ENCODE measurements around the gene TMCO4.
A peak's percentile ranks its signal among the peaks of the same experiment; 100 is the strongest.
"Not testable (repeated sequence)": the region's sequence is repeated elsewhere in the genome, so short reads cannot be mapped to it uniquely, and the experiment has no call there.

The TMCO4 gene

GRCh38 chr1:19651141-19651737, 148.5 kb downstream of the TMCO4 start:
- peak; percentile 42 for DNase-seq

DNA sequence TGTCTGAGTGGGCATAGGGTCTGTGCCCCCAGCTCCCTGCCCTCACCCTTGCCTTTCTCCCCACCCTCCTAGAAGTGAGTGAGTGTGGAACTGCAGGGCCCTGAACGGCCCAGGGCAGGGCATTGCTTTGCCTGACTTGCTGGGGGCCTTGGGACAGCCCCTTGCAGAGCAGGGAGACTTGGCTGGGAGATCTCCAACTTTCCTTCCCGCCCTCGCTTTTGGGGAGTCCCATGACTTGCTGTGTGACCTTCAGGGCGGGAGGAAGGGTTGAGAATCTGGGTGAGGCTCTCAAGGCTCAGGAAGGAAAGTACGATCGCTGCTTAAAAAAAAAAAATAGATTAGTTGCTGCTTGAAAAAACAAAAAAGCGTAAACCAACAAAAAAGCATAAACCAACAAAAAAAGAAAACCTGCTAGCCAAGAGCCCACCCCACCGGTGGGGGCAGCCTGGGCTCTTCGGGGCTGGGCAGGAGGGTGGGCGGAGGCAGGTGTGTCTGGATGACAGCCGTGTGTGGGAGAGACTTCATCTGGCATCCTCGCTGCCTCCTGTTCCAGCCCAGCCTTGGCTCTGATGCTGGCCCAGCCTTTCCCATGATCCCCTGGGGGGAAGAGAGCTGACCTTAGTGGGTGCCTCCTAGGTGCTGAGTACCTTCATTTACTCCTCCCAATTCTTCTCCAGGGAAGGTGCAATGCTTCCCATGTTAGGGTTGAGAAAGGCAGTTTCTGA, 149.1 kb downstream of the TMCO4 start:
- no peak for DNase-seq

- DNase-seq, result no peak
Measured at GRCh38 chr1:19648689-19649088, 151.0 kb downstream of the TMCO4 start.

GRCh38 chr1:19648239-19648638, 151.5 kb downstream of the TMCO4 start:
- DNase-seq, result no peak

DNA sequence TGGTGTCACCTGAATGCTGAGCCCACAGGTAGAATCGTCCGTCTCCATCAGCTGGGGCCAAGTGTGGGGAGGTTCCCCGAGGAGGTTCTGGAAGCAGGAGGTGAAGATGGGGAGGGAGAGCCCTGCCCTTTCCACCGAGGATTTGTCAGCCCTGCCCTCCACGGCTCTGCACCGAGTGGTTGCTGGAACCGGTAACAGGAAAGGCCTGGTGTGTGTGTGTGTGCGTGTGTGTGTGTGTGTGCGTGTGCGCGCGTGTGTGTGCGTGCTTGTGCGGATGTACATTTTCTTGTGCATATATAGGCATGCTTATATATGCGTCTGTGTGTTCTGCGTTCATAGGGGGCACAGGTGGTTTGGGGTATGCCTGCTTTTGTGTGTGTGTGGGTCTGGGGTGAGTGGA, 152.1 kb downstream of the TMCO4 start:
- DNase-seq, result no peak

DNA sequence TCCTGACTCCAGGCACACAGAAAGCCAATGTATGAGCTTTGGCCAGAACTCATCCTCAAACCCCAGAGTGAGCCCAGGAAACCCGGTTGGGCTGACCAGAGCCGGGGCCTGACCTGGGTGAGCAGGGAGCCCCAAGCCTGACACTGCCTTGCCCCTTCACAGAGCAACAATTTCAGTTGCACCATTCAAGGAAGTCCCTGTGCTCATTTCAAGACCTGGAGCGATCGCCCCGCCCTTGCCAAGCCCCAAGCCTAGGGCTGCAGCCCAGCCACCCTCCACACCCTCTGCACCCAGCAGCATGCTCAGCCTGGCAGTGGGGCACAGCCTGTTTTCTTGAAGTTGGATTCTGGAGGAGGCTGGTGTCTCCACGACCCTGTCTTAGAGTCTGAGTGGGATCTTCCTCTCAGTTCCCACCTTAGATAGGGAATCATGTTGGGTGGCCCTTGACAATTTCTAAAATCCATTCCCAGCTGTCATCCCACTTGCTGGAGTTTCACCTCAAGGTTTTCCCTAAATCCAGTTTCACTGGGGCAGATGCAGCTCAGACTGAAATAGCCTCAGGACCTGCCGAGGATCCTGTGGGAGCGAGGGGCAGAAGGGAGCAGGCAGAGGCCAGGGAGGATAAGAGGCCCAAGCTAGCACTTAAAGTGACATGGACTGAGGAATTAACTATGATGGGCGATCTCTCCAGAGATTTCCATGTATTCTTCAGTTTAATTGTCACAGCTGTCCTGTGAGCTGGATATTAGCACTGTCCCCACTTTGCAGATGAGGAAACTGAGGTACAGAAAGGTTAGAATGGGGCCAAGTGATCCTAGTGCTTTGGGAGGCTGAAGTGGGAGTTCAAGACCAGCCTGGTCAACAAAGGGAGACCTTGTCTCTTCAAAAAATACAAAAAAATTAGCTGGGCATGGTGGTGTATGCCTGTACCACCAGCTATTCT, 153.1 kb downstream of the TMCO4 start:
- no peak for DNase-seq

GRCh38 chr1:19645411-19646251, 154.1 kb downstream of the TMCO4 start:
- DNase-seq, result no peak

GRCh38 chr1:19644681-19645410, 154.9 kb downstream of the TMCO4 start:
- DNase-seq, result no peak

DNA sequence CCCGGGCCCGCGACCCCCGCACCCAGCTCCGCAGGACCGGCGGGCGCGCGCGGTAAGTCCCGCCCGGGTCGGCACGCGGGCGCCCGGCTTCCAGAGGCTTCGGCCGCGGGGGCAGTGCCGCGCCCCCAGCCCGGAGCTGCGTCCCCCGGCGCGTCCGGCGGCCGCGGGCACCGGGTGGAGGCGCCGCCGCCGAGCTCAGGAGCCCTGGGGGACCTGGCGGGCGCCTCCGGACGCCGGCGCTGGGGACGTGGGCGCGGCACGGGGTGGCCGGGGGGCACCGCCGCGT, 155.4 kb downstream of the TMCO4 start:
- DNase-seq, result no peak

- peak; percentile 31 for DNase-seq
Measured at GRCh38 chr1:19643602-19644394, 155.9 kb downstream of the TMCO4 start, which contains the start of gene NBL1. NBL1 (plus strand) TSS chr1:19644311; CDS start chr1:19655031, 10,720 bp downstream.

- peak; percentile 22 for DNase-seq
Measured at GRCh38 chr1:19643121-19643520, 156.6 kb downstream of the TMCO4 start.

DNA sequence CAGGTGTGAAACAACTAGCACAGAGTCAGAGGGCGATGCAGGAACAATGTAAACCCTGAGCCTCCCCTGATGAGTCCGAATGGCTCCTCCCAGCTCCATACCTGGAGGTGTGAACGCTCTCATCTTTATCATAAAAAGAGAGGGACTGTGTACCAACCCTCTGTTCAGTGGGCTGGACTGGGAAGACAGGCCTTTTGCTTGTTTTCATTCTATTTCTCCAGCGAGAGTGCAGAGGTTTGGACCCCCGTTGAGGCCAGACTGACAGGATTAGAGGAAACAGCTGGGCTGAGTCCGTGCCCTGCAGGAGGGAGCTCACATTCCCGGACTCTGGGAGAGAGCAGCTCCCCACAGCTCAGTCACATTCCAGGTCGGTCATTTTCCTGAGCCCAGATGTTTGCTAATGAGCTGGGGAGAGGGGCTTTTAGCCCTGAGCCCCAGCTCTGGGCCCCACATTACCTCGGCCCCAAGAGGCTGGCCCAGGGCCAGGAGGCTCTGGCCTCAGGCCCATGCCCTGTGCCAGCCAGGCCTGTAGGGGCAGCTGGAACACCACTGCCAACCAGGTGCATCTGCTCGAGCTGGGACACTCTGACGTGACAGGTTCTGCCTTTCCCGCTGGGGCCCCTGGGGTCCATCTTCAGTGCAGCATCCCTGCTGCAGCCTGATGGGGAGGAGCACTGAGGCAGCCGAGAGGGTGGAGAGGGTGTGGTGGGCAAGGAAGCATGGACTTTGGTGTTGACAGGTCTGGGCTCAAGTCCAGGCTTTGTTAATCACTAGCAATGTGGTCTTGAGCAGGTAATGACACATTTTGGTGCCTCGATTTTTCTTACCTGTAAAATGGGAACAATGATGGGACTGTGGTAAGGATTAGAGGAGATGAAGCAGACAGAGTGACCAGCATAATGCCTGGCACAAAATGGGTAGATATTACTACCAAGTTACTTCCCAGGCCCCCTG, 159.1 kb downstream of the TMCO4 start:
- DNase-seq, result no peak

DNA sequence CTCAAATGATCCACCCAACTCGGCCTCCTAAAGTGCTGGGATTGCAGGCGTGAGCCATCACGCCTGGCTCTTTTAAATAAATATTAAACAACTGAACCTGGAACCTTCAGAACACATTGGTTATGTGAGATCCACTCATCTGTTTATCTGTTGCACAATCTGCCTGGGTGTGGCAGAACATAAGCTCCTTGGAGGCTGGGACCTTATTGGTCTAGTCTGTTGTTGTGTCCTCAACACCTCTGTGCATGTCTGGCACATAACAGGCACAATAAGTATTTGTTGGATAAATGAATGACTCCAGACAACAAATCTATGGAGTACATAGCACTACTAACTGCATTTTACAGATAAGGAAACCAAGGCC, 159.7 kb downstream of the TMCO4 start:
- no peak for DNase-seq

- not testable (repeated sequence) for DNase-seq
Measured at GRCh38 chr1:19639228-19639627, 160.5 kb downstream of the TMCO4 start.

- DNase-seq, result no peak
Measured at GRCh38 chr1:19637606-19638005, 162.1 kb downstream of the TMCO4 start.

GRCh38 chr1:19636749-19637148, 163.0 kb downstream of the TMCO4 start:
- DNase-seq, result not testable (repeated sequence)

- no peak for DNase-seq
Measured at GRCh38 chr1:19636065-19636464, 163.7 kb downstream of the TMCO4 start.

GRCh38 chr1:19635646-19636045, 164.1 kb downstream of the TMCO4 start:
- no peak for DNase-seq

DNA sequence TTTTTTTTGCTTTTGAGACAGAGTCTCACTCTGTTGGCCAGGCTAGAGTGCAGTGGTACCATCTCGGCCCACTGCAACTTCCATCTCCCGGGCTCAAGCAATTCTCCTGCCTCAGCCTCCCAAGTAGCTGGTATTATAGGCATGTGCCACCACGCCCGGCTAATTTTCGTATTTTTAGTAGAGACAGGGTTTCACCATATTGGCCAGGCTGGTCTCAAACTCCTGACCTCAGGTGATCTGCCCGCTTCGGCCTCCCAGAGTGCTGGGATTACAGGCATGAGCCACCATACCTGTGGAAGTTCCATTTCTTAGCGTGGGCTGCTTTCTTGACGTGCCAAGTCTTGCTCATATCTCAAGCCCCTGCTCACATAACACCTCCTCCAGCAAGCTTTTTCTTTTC, 164.7 kb downstream of the TMCO4 start:
- not testable (repeated sequence) for DNase-seq

- no peak for DNase-seq
Measured at GRCh38 chr1:19633106-19633505, 166.6 kb downstream of the TMCO4 start.

All from kidney glomerular epithelial cell (primary cell).